B cell (primary cell): ENCODE results near the gene SHC4. TPM values are rescaled to one million over a fixed set of nuclear protein-coding genes. Genes with fewer than 3 reads are reported as not detected.

Experiments
- ATAC-seq: fragments of 200-7000 bp; cut with Tn5 transposase; one replicate; pipeline ENCODE4 v1.10.0; 2021; ENCODE audit warnings: low read depth, mild to moderate bottlenecking, moderate number of reproducible peaks, moderate library complexity
- CTCF ChIA-PET: fragments of 350-600 bp; sonication (Branson Sonifier 250); formaldehyde crosslinking; loops from one replicate; lab custom pipeline; 2021; ENCODE audit warnings: antibody characterized with exemption, inconsistent platforms; lab: Charles Lee
- POLR2A ChIA-PET: fragments of 350-600 bp; sonication (Branson Sonifier 250); formaldehyde crosslinking; loops from one replicate; lab custom pipeline; 2021; ENCODE audit warnings: antibody characterized with exemption; lab: Charles Lee
- DNase-seq: peaks from one replicate; pipeline ENCODE4 v3.0.0; 2013
- H2AFZ ChIP-seq: 2 replicates; pipeline ENCODE4 v1.6.1; 2012; ENCODE audit warnings: mild to moderate bottlenecking, low read depth, low read length; ENCODE audit not compliant: insufficient read depth, poor library complexity, severe bottlenecking
- H3K27ac ChIP-seq, 2 donors: 1 replicate in 1 of 2; 2 replicates in 1 of 2; pipeline ENCODE4 v1.5.1; 2012 to 2013; ENCODE audit warnings: low read length in 2 of 2, mild to moderate bottlenecking in 2 of 2, moderate library complexity in 1 of 2
- H3K27me3 ChIP-seq, 4 experiments: fragments of 200-600 bp in 1 of 4; sonication (generic) in 1 of 4; replicated peaks in 1 of 4; 1 replicate in 2 of 4; 2 replicates in 2 of 4; pipeline versions ENCODE4 v1.6.1 to v1.7.0; 2013 to 2016; ENCODE audit warnings: low read length in 3 of 4, mild to moderate bottlenecking in 2 of 4, mixed read lengths in 1 of 4, moderate library complexity in 1 of 4; ENCODE audit not compliant: insufficient read depth in 4 of 4, control insufficient read depth in 3 of 4; ENCODE audit errors: control extremely low read depth in 1 of 4
- H3K36me3 ChIP-seq, 2 experiments: replicated peaks in 1 of 2; 1 replicate in 1 of 2; 2 replicates in 1 of 2; pipeline versions ENCODE4 v1.6.1 to v1.7.1; 2013; ENCODE audit warnings: low read length in 1 of 2; ENCODE audit not compliant: insufficient read depth in 2 of 2, control insufficient read depth in 1 of 2; ENCODE audit errors: control extremely low read depth in 1 of 2, extremely low read depth in 1 of 2
- H3K4me1 ChIP-seq, 2 donors: fragments of 200-600 bp in 1 of 2; sonication (generic) in 1 of 2; 1 replicate in 1 of 2; 2 replicates in 1 of 2; pipeline versions ENCODE4 v1.5.1 to v1.6.1; 2013 to 2017; ENCODE audit warnings: low read length in 2 of 2; ENCODE audit not compliant: control insufficient read depth in 2 of 2, insufficient read depth in 2 of 2
- H3K4me2 ChIP-seq: replicated peaks from 2 replicates; pipeline ENCODE3; 2012; ENCODE audit warnings: mild to moderate bottlenecking, low read depth, low read length; ENCODE audit not compliant: poor library complexity, severe bottlenecking
- H3K4me3 ChIP-seq, 5 experiments: fragments of 200-600 bp in 1 of 5; sonication (generic) in 1 of 5; 1 replicate in 3 of 5; 2 replicates in 2 of 5; pipeline versions ENCODE4 v1.5.1 to v1.7.0; 2011 to 2016; ENCODE audit warnings: low read length in 4 of 5, mild to moderate bottlenecking in 4 of 5, low read depth in 2 of 5, control low read depth in 1 of 5, moderate library complexity in 1 of 5; ENCODE audit not compliant: insufficient read depth in 1 of 5; ENCODE audit errors: control extremely low read depth in 1 of 5, extremely low read depth in 1 of 5
- H3K79me2 ChIP-seq: fragments of 200-600 bp; sonication (generic); one replicate; pipeline ENCODE4 v1.6.0; 2016; ENCODE audit warnings: low read length; ENCODE audit not compliant: control insufficient read depth, insufficient read depth
- H3K9ac ChIP-seq: fragments of 200-600 bp; sonication (generic); 2 replicates; pipeline ENCODE4 v1.6.1; 2017; ENCODE audit warnings: mild to moderate bottlenecking, low read length, moderate library complexity
- H3K9me3 ChIP-seq, 3 donors: one replicate each; pipeline versions ENCODE4 v1.6.1 to v1.7.1; 2013; ENCODE audit warnings: low read length in 2 of 3; ENCODE audit not compliant: control insufficient read depth in 2 of 3, insufficient read depth in 1 of 3; ENCODE audit errors: control extremely low read depth in 1 of 3
- H4K20me1 ChIP-seq: 2 replicates; pipeline ENCODE4 v1.6.0; 2012; ENCODE audit warnings: mild to moderate bottlenecking, low read length; ENCODE audit not compliant: insufficient read depth, control insufficient read depth, poor library complexity, severe bottlenecking
- H3K27ac Mint-ChIP-seq: one replicate; pipeline ENCODE4 v1.8.0; 2021; ENCODE audit warnings: mixed read lengths
- H3K27me3 Mint-ChIP-seq: one replicate; pipeline ENCODE4 v1.8.0; 2021; ENCODE audit warnings: mixed read lengths
- H3K4me1 Mint-ChIP-seq: one replicate; pipeline ENCODE4 v1.8.0; 2021; ENCODE audit warnings: mixed read lengths
- H3K4me3 Mint-ChIP-seq: one replicate; pipeline ENCODE4 v1.8.0; 2021; ENCODE audit warnings: mixed read lengths
- H3K9me3 Mint-ChIP-seq: one replicate; pipeline ENCODE4 v1.8.0; 2022; ENCODE audit warnings: mixed read lengths; ENCODE audit not compliant: insufficient read depth
- CTCF ChIP-seq: fragments of 200-600 bp; IDR thresholded peaks from one replicate; pipeline ENCODE4 v1.8.0; 2022; ENCODE audit warnings: antibody characterized with exemption, mild to moderate bottlenecking
- EZH2 ChIP-seq: IDR thresholded peaks from 2 replicates; pipeline ENCODE4 v1.6.1; 2012; ENCODE audit warnings: borderline replicate concordance, low read depth, mild to moderate bottlenecking, moderate library complexity, low read length; ENCODE audit not compliant: insufficient read depth, poor library complexity, severe bottlenecking
- WGBS: methylation state at CpG from one replicate; pipeline ENCODE4 v1.1.5; 2013; ENCODE audit warnings: missing lambda C conversion rate; ENCODE audit not compliant: insufficient coverage; 5-methylcytosine and 5-hydroxymethylcytosine counted together
- intact Hi-C: fragments of 100-400 bp; cut with micrococcal nuclease; formaldehyde crosslinking; loops from one replicate; pipeline ENCODE4 v1.10.0; 2022
- polyA plus RNA-seq: library from polyadenylated mRNA; depleted of rRNA; stranded (reverse); fragments of >200 nt; gene quantifications from 2 replicates; pipeline ENCODE4 v1.2.3, GENCODE V29; 2012
- total RNA-seq, 2 donors: library from RNA; stranded (reverse); fragments of 120-200 nt in 1 of 2; gene quantifications; 1 replicate in 1 of 2; 2 replicates in 1 of 2; pipeline versions ENCODE4 v1.2.3 to v1.2.4, GENCODE V29; 2013 to 2022

SHC4 gene
- total and polyA plus RNA-seq, 2 donors (not counting 1 experiment from before 2014, with no cell fraction given) = 0.04 to 0.69 TPM

DNA sequence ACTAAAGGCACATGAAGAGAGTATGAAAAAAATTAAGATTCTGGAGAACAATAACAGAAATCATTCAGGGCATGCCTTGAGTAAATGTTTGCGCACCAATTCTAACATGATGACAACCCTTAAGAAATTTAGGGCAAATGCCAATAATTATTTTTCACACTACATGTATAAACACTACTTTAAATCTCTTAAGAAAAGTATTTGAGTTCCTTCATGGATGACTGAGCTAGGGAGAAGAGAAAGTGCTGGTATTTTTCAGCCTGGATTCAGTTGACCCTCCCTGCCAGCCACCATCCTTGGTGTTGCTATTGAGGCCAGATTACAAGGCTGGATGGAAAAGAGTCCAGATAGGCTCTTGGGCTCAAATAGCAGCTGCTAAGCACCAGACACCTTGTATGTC is 93.8 kb downstream of the SHC4 start:
- Histone ChIP-seq H3K9me3 (no peaks in the 10 kb centered on the region), H3K9ac (no peak overlapping the region), H3K4me2 (no peak overlapping the region), H3K4me1 (no peaks in the 10 kb centered on the region), H4K20me1 (no peaks in the 10 kb centered on the region), H3K27ac (no peak overlapping the region), H3K36me3 (no peaks in the 10 kb centered on the region), H2AFZ (no peak overlapping the region), H3K4me3 (no peak overlapping the region), H3K27me3 (peaks cover 0 to 33% (median 3%) of the 10 kb centered on the region in 4 experiments), H3K79me2 (no peaks in the 10 kb centered on the region)
- ATAC-seq (no peak), DNase-seq (no peak)
- WGBS = no CpG with 5 or more reads among the region's 1 CpG
- Mint-ChIP-seq H3K27ac (no peak overlapping the region), H3K4me1 (no peaks in the 10 kb centered on the region), H3K9me3 (no peaks in the 10 kb centered on the region), H3K4me3 (no peak overlapping the region), H3K27me3 (peaks cover 55% of the 10 kb centered on the region)
- POLR2A ChIA-PET = no interaction called here
- intact Hi-C loops = no loop called here
- TF ChIP-seq CTCF (no peak), EZH2 (no peak)
- CTCF ChIA-PET = interaction anchor here (0.9 kb wide), 1 partner anchor 602 kb away, joined by 3 read pairs; no protein-coding TSS in a partner anchor

DNA sequence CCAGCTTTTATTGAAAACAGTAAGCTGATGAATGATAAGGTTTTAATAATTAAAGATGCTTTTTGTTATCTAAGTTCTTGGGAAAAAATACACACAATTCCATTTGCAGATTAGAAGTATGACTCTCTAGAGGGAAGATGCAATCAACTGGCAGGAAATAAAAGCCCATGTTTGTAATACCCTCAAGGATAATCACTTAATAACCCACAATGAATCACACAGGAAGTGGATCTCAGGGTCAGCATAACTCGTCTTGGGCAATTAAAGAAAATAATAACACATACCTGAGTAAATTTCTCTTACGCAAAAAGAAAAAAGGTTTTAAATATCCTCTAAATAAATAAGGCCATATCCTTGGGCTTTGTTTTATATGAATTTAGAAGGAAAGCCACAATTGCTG is 95.2 kb downstream of the SHC4 start:
- no peak overlapping the region for H3K27ac ChIP-seq
- ChIA-PET CTCF (interaction anchor here (1.5 kb wide), 2 partner anchors 9 to 564 kb away, joined by 3 read pairs; no protein-coding TSS in a partner anchor), POLR2A (no interaction called here)
- H2AFZ ChIP-seq = no peak overlapping the region
- peaks cover 0 to 33% (median 3%) of the 10 kb centered on the region in 4 experiments for H3K27me3 ChIP-seq
- Mint-ChIP-seq H3K9me3 (no peaks in the 10 kb centered on the region), H3K27ac (no peak overlapping the region), H3K27me3 (peaks cover 55% of the 10 kb centered on the region), H3K4me1 (no peaks in the 10 kb centered on the region), H3K4me3 (no peak overlapping the region)
- H3K4me2 ChIP-seq = no peak overlapping the region
- no CpG with 5 or more reads among the region's 2 CpGs for WGBS
- no peaks in the 10 kb centered on the region for H3K4me1 ChIP-seq
- DNase-seq (no peak), ATAC-seq (no peak)
- intact Hi-C loops = no loop called here
- no peak overlapping the region for H3K4me3 ChIP-seq
- no peaks in the 10 kb centered on the region for H3K36me3 ChIP-seq
- no peak for TF ChIP-seq CTCF
- TF ChIP-seq EZH2 = no peak
- H3K79me2 ChIP-seq = no peaks in the 10 kb centered on the region
- no peaks in the 10 kb centered on the region for H4K20me1 ChIP-seq
- no peaks in the 10 kb centered on the region for H3K9me3 ChIP-seq
- H3K9ac ChIP-seq = no peak overlapping the region
